ENCODE measurements around the gene PLB1. TPM values are rescaled to one million over a fixed set of nuclear protein-coding genes. Genes with fewer than 3 reads are reported as not detected.

The PLB1 gene
- total and polyA plus RNA-seq, 4 experiments from 2014 or later = 0.38 to 0.91 (median 0.82) TPM

DNA sequence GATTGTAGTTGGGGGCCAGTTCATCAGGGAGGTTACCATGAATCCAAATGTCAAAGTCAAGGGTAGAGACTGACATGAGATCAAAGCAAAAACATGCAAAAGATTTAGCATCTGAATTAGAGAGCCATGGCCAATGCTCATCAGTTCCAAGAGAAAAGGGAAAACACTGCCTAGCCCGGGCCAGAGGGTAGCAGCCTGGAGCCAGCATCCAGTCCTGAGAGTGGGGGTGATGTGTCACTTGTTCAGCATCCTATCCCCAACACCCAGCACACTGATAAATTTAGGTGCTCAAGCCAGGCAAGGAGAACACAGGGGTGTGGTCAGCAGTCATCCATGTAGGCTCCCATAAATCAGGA is 178.8 kb downstream of the PLB1 start:
- Mint-ChIP-seq H3K9me3 (peaks cover 2 to 24% (median 10%) of the 10 kb centered on the region in 8 donors), H3K27me3 (no peaks in the 10 kb centered on the region), H3K36me3 (peaks cover 0 to 6% of the 10 kb centered on the region in 2 donors), H3K4me3 (no peak overlapping the region), H3K27ac (peak overlapping the region in 2 of 7 donors; percentile 42 to 85), H3K4me1 (peaks cover 3 to 9% (median 4%) of the 10 kb centered on the region in 4 donors)
- Histone ChIP-seq H3K9me3 (ENCODE audit: control insufficient read depth in 1 of 2, low read length in 2 of 2) (peaks cover 0 to 4% of the 10 kb centered on the region in 2 donors), H3K36me3 (ENCODE audit: insufficient read depth, low read length) (no peaks in the 10 kb centered on the region), H3K27ac (ENCODE audit: low read depth, low read length) (no peak overlapping the region), H3K27me3 (ENCODE audit: insufficient read depth, low read length) (no peaks in the 10 kb centered on the region), H3K4me1 (ENCODE audit: insufficient read depth, low read length) (no peaks in the 10 kb centered on the region), H3K4me3 (ENCODE audit: low read length in 2 of 2) (no peak overlapping the region)
- CTCF ChIA-PET (ENCODE audit: partially characterized antibody) = no interaction called here
- intact Hi-C loops (cut with micrococcal nuclease) = loop anchor here (10.0 kb wide), 1 partner anchor 50 kb away; no protein-coding TSS in a partner anchor
- POLR2A ChIA-PET (ENCODE audit: partially characterized antibody) = no interaction called here
- DNase-seq = no peak

DNA sequence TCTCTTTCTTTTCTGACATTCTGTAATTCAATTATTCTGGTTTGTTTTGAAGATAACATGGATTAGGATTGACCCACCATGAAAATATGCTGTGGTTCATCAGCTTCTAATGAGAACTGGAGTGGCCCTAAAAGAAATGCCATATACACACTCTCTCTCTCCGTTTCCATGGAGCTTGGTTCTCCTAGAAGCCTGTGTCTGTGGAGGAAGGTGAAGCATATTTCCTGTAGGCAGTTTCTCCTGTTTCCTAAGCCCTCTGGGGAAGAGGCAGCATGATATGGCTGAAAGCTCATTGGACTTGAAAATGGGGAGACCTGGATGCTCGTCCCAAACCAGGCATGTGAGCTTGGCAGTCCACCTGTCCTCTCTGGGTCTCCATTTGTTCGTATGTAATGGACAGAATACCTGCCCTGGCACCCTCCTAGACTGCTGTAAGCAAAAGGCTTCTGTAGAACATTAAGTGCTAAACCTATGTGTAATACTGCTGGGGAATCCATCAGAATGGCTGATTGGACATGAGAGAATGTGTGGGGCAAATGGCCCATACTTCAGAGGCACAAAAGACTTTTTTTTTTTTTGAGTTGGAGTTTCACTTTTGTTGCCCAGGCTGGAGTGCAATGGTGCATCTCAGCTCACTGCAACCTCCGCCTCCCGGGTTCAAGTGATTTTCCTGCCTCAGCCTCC is 180.4 kb downstream of the PLB1 start:
- no peaks in the 10 kb centered on the region for H3K27me3 ChIP-seq (ENCODE audit: insufficient read depth, low read length)
- Mint-ChIP-seq H3K36me3 (peaks cover 0 to 6% of the 10 kb centered on the region in 2 donors), H3K27me3 (no peaks in the 10 kb centered on the region), H3K27ac (peak overlapping the region in 2 of 7 donors; percentile 10 to 17), H3K9me3 (peaks cover 2 to 23% (median 10%) of the 10 kb centered on the region in 8 donors), H3K4me1 (peaks cover 12 to 21% (median 15%) of the 10 kb centered on the region in 4 donors), H3K4me3 (no peak overlapping the region)
- H3K9me3 ChIP-seq (ENCODE audit: control insufficient read depth in 1 of 2, low read length in 2 of 2) = peaks cover 0 to 4% of the 10 kb centered on the region in 2 donors
- no peaks in the 10 kb centered on the region for H3K36me3 ChIP-seq (ENCODE audit: insufficient read depth, low read length)
- no peak for DNase-seq
- POLR2A ChIA-PET (ENCODE audit: partially characterized antibody) = no interaction called here
- no peak overlapping the region for H3K27ac ChIP-seq (ENCODE audit: low read depth, low read length)
- CTCF ChIA-PET (ENCODE audit: partially characterized antibody) = interaction anchor here (0.7 kb wide), 1 partner anchor 275 kb away, joined by 3 read pairs; no protein-coding TSS in a partner anchor
- intact Hi-C loops (cut with micrococcal nuclease) = loop anchor here (10.0 kb wide), 1 partner anchor 49 kb away; no protein-coding TSS in a partner anchor
- no peak overlapping the region for H3K4me3 ChIP-seq (ENCODE audit: low read length in 2 of 2)
- peaks cover 11% of the 10 kb centered on the region for H3K4me1 ChIP-seq (ENCODE audit: insufficient read depth, low read length)

DNA sequence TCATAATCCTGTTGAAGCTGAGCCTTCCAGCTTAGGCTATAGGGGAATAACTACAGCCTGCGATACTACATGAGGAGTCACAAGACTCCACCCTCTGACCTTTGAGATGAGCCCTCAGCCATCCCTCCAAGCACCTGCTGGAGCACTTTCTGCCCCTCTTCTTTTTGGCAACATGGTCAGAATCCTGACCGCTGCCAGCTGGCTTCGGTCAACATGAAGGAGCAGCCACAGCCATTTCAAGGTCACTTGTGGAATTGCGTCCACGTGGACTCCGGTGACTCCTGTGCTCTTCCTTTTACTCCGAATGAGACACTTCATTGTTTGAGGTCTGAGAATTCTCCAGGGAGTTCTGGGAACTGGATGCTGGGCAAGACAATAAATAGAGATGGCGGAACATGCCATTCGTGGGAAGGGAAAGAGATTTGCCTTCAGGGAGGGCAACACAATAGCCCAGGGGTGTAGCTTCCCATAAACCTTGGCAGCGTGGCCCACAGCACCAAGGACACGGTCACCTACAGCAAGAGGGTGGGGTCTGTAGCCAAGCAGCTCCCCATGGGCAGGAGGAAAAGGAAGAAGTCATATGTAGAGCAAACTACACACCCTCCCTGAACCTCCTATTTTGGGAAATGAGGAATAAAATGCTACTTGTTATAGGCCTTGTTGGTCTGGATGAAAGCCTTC is 182.5 kb downstream of the PLB1 start:
- Mint-ChIP-seq H3K27ac (peak overlapping the region in 5 of 7 donors; percentile 12 to 78 (median 33)), H3K4me3 (no peak overlapping the region), H3K27me3 (no peaks in the 10 kb centered on the region), H3K9me3 (peaks cover 0 to 3% (median 1%) of the 10 kb centered on the region in 8 donors), H3K36me3 (no peaks in the 10 kb centered on the region), H3K4me1 (peaks cover 19 to 28% (median 23%) of the 10 kb centered on the region in 4 donors)
- DNase-seq = no peak
- Histone ChIP-seq H3K36me3 (ENCODE audit: insufficient read depth, low read length) (no peaks in the 10 kb centered on the region), H3K4me1 (ENCODE audit: insufficient read depth, low read length) (peaks cover 24% of the 10 kb centered on the region), H3K27ac (ENCODE audit: low read depth, low read length) (no peak overlapping the region), H3K4me3 (ENCODE audit: low read length in 2 of 2) (no peak overlapping the region), H3K9me3 (ENCODE audit: control insufficient read depth in 1 of 2, low read length in 2 of 2) (peaks cover 0 to under 1% of the 10 kb centered on the region in 2 donors), H3K27me3 (ENCODE audit: insufficient read depth, low read length) (no peaks in the 10 kb centered on the region)
- ChIA-PET POLR2A (ENCODE audit: partially characterized antibody) (no interaction called here), CTCF (ENCODE audit: partially characterized antibody) (interaction anchor here (4.6 kb wide), 1 partner anchor 84 kb away, joined by 28 read pairs; no protein-coding TSS in a partner anchor)
- intact Hi-C loops (cut with micrococcal nuclease) = loop anchor here (10.0 kb wide), 1 partner anchor 46 kb away; no protein-coding TSS in a partner anchor

DNA sequence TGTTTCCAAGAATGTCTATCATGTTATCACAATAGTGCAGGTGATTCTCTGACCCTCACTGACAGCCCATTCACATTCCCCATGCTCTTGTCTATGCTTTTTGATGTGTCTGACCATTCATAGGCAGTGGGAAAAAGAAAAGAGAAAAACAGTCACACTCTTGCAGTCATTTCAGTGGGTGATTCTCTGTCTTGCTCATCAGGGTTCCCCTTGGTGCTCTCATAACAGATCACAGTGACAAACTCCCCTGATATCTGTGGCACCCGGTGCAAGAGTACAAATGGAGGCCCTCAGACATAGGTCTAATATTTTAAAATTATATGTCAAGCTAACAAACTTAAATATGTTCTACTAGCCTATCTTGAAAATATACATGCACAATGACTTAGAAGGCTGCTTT is 183.1 kb downstream of the PLB1 start:
- CTCF ChIA-PET (ENCODE audit: partially characterized antibody) = interaction anchor here (4.6 kb wide), 1 partner anchor 85 kb away, joined by 28 read pairs; no protein-coding TSS in a partner anchor
- Histone ChIP-seq H3K4me3 (ENCODE audit: low read length in 2 of 2) (no peak overlapping the region), H3K4me1 (ENCODE audit: insufficient read depth, low read length) (peaks cover 24% of the 10 kb centered on the region), H3K9me3 (ENCODE audit: control insufficient read depth in 1 of 2, low read length in 2 of 2) (no peaks in the 10 kb centered on the region), H3K36me3 (ENCODE audit: insufficient read depth, low read length) (no peaks in the 10 kb centered on the region), H3K27me3 (ENCODE audit: insufficient read depth, low read length) (no peaks in the 10 kb centered on the region), H3K27ac (ENCODE audit: low read depth, low read length) (no peak overlapping the region)
- no peaks in the 10 kb centered on the region for H3K27me3 Mint-ChIP-seq
- no peaks in the 10 kb centered on the region for H3K36me3 Mint-ChIP-seq
- POLR2A ChIA-PET (ENCODE audit: partially characterized antibody) = no interaction called here
- intact Hi-C loops (cut with micrococcal nuclease) = loop anchor here (10.0 kb wide), 1 partner anchor 46 kb away; no protein-coding TSS in a partner anchor
- no peak overlapping the region for H3K4me3 Mint-ChIP-seq
- H3K4me1 Mint-ChIP-seq = peaks cover 19 to 28% (median 24%) of the 10 kb centered on the region in 4 donors
- peak overlapping the region in 4 of 7 donors; percentile 58 to 93 (median 74) for H3K27ac Mint-ChIP-seq
- DNase-seq = no peak
- no peaks in the 10 kb centered on the region for H3K9me3 Mint-ChIP-seq

DNA sequence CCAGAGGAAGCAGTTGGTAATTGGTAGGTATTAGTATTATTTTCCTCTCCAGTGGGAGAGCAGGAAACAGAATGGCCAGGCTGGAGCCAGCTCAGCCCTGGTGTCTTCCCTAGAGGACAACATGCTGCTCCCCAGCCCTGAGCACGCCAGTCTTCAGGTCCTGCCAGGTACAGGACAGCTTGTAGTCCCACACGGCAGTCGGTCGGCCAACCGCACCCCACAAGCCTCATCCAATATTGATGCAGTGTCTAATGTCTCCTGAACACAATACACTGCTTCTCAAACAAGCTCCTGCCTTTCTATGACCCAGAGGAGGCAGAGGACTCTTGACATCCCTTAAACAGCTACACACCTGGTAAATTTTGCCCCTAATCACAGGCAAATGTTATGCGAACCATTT is 184.8 kb downstream of the PLB1 start:
- POLR2A ChIA-PET (ENCODE audit: partially characterized antibody) = interaction anchor here (2.6 kb wide), 1 partner anchor 86 kb away, joined by 9 read pairs; no protein-coding TSS in a partner anchor
- Mint-ChIP-seq H3K4me3 (peak overlapping the region in 5 of 8 donors; percentile 38 to 57 (median 48)), H3K9me3 (no peaks in the 10 kb centered on the region), H3K36me3 (no peaks in the 10 kb centered on the region), H3K4me1 (peaks cover 21 to 37% (median 32%) of the 10 kb centered on the region in 4 donors), H3K27me3 (no peaks in the 10 kb centered on the region), H3K27ac (peak overlapping the region in 6 of 7 donors; percentile 79 to 95 (median 90))
- H3K27me3 ChIP-seq (ENCODE audit: insufficient read depth, low read length) = no peaks in the 10 kb centered on the region
- H3K27ac ChIP-seq (ENCODE audit: low read depth, low read length) = peak overlapping the region; percentile 36
- peaks cover 29% of the 10 kb centered on the region for H3K4me1 ChIP-seq (ENCODE audit: insufficient read depth, low read length)
- no peaks in the 10 kb centered on the region for H3K9me3 ChIP-seq (ENCODE audit: control insufficient read depth in 1 of 2, low read length in 2 of 2)
- peak overlapping the region in 1 of 2 donors; percentile 24 for H3K4me3 ChIP-seq (ENCODE audit: low read length in 2 of 2)
- CTCF ChIA-PET (ENCODE audit: partially characterized antibody) = interaction anchor here (4.6 kb wide), 1 partner anchor 86 kb away, joined by 28 read pairs; no protein-coding TSS in a partner anchor
- no peak for DNase-seq
- no peaks in the 10 kb centered on the region for H3K36me3 ChIP-seq (ENCODE audit: insufficient read depth, low read length)
- intact Hi-C loops (cut with micrococcal nuclease) = loop anchor here (10.0 kb wide), 1 partner anchor 86 kb away; no protein-coding TSS in a partner anchor

DNA sequence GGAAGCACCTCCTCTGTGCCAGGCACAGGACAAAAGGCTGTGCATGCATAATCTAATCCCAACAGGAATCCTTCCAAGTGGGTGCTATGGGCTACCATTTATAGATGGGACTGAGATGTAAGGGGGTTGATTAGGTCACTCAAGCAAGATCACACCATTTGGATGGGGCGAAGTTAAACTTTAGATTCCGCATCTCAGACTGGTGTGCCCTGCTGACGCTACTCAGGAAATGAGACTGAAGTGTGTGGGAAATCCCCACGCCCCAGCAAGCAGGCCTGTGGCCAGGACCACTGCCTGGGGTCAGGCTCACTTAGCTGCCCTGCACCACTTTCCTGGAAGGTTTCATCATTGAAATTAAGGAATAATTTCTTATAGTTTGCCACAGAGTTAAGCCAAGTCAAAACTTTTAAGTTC is 185.3 kb downstream of the PLB1 start:
- intact Hi-C loops (cut with micrococcal nuclease) = loop anchor here (10.0 kb wide), 1 partner anchor 86 kb away; no protein-coding TSS in a partner anchor
- Histone ChIP-seq H3K9me3 (ENCODE audit: control insufficient read depth in 1 of 2, low read length in 2 of 2) (no peaks in the 10 kb centered on the region), H3K4me3 (ENCODE audit: low read length in 2 of 2) (peak overlapping the region in 1 of 2 donors; percentile 24), H3K27ac (ENCODE audit: low read depth, low read length) (peak overlapping the region; percentile 36), H3K36me3 (ENCODE audit: insufficient read depth, low read length) (no peaks in the 10 kb centered on the region), H3K27me3 (ENCODE audit: insufficient read depth, low read length) (no peaks in the 10 kb centered on the region), H3K4me1 (ENCODE audit: insufficient read depth, low read length) (peaks cover 29% of the 10 kb centered on the region)
- H3K36me3 Mint-ChIP-seq = no peaks in the 10 kb centered on the region
- H3K4me3 Mint-ChIP-seq = peak overlapping the region in 7 of 8 donors; percentile 26 to 57 (median 47)
- H3K9me3 Mint-ChIP-seq = no peaks in the 10 kb centered on the region
- H3K27ac Mint-ChIP-seq = peak overlapping the region; percentile 79 to 95 (median 86)
- POLR2A ChIA-PET (ENCODE audit: partially characterized antibody) = interaction anchor here (2.6 kb wide), 1 partner anchor 86 kb away, joined by 9 read pairs; no protein-coding TSS in a partner anchor
- DNase-seq = peak; percentile 46 to 82 (median 50)
- CTCF ChIA-PET (ENCODE audit: partially characterized antibody) = interaction anchor here (4.6 kb wide), 1 partner anchor 87 kb away, joined by 28 read pairs; no protein-coding TSS in a partner anchor
- peaks cover 23 to 37% (median 34%) of the 10 kb centered on the region in 4 donors for H3K4me1 Mint-ChIP-seq
- H3K27me3 Mint-ChIP-seq = no peaks in the 10 kb centered on the region

Data from CD4-positive, alpha-beta memory T cell (primary cell).